ENCODE measurements around the gene PDE7B. TPM values are rescaled to one million over a fixed set of nuclear protein-coding genes. Genes with fewer than 3 reads are reported as not detected.

Gene PDE7B
- total and polyA plus RNA-seq, 4 donors, result 0.75 to 5.2 (median 1.3) TPM

GRCh38 chr6:136038531-136038930, 187.0 kb downstream of the PDE7B start:
- no peaks in the 10 kb centered on the region for H3K36me3 ChIP-seq (ENCODE audit: control insufficient read depth in 4 of 4, insufficient read depth in 3 of 4, low read depth in 1 of 4, low read length in 3 of 4)
- H3K27me3 ChIP-seq (ENCODE audit: control insufficient read depth in 4 of 4, insufficient read depth in 4 of 4, low read length in 3 of 4), result no peaks in the 10 kb centered on the region
- H3K4me1 ChIP-seq (ENCODE audit: control insufficient read depth in 4 of 4, insufficient read depth in 4 of 4, low read length in 3 of 4), result no peaks in the 10 kb centered on the region
- H3K9ac ChIP-seq (ENCODE audit: low read depth in 1 of 2, low read length in 2 of 2), result no peak overlapping the region
- H3K27ac ChIP-seq (ENCODE audit: low read depth in 1 of 2, low read length in 2 of 2), result peak overlapping the region; percentile 52 to 75
- H3K9me3 ChIP-seq (ENCODE audit: control insufficient read depth in 4 of 4, low read length in 3 of 4), result no peaks in the 10 kb centered on the region
- H3K4me3 ChIP-seq (ENCODE audit: low read depth in 1 of 3, low read length in 3 of 3), result peak overlapping the region in 2 of 3 donors; percentile 6 to 21
- no peak for DNase-seq (ENCODE audit: low spot score)
- TF ChIP-seq, protein P1, sequence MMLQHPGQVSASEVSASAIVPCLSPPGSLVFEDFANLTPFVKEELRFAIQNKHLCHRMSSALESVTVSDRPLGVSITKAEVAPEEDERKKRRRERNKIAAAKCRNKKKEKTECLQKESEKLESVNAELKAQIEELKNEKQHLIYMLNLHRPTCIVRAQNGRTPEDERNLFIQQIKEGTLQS (IDR thresholded peaks at IDR 0.05), result no peak
- no peak for TF ChIP-seq YY1 (IDR thresholded peaks at IDR 0.05)

DNA sequence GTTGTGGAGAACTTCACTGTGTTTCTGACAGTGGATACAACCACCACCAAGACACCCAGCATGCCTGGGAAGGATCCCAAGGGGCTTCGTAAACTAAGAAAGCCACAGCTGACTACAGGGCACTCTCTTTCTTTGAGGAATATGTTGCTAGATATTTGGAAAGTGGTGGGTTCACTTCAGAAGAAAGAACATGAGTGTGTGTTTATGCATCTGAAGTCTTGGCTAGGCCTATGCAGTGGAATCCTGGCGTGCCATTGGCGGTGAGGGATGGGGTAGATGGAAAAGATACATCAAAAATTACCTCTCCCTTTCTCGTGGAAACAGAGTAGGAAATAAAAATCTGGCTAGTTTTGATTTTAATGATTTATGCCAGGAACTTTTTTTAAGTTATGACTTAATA, 187.7 kb downstream of the PDE7B start:
- H3K9me3 ChIP-seq (ENCODE audit: control insufficient read depth in 4 of 4, low read length in 3 of 4), result no peaks in the 10 kb centered on the region
- no peak overlapping the region for H3K9ac ChIP-seq (ENCODE audit: low read depth in 1 of 2, low read length in 2 of 2)
- no peaks in the 10 kb centered on the region for H3K4me1 ChIP-seq (ENCODE audit: control insufficient read depth in 4 of 4, insufficient read depth in 4 of 4, low read length in 3 of 4)
- H3K27ac ChIP-seq (ENCODE audit: low read depth in 1 of 2, low read length in 2 of 2), result peak overlapping the region in 1 of 2 donors; percentile 75
- H3K27me3 ChIP-seq (ENCODE audit: control insufficient read depth in 4 of 4, insufficient read depth in 4 of 4, low read length in 3 of 4), result no peaks in the 10 kb centered on the region
- H3K4me3 ChIP-seq (ENCODE audit: low read depth in 1 of 3, low read length in 3 of 3), result peak overlapping the region in 2 of 3 donors; percentile 15 to 21
- no peak for DNase-seq (ENCODE audit: low spot score)
- WGBS, result 77% methylated on average over 4 of the region's 4 CpGs
- no peak for TF ChIP-seq HNF4G (IDR thresholded peaks at IDR 0.05)
- TF ChIP-seq TAF1 (conservative IDR thresholded peaks at IDR 0.05), result no peak
- TF ChIP-seq GABPA (IDR thresholded peaks at IDR 0.05 in 1 of 2, conservative IDR thresholded peaks at IDR 0.05 in 1 of 2), result no peak
- TF ChIP-seq YY1 (IDR thresholded peaks at IDR 0.05), result no peak
- TF ChIP-seq, protein P2, sequence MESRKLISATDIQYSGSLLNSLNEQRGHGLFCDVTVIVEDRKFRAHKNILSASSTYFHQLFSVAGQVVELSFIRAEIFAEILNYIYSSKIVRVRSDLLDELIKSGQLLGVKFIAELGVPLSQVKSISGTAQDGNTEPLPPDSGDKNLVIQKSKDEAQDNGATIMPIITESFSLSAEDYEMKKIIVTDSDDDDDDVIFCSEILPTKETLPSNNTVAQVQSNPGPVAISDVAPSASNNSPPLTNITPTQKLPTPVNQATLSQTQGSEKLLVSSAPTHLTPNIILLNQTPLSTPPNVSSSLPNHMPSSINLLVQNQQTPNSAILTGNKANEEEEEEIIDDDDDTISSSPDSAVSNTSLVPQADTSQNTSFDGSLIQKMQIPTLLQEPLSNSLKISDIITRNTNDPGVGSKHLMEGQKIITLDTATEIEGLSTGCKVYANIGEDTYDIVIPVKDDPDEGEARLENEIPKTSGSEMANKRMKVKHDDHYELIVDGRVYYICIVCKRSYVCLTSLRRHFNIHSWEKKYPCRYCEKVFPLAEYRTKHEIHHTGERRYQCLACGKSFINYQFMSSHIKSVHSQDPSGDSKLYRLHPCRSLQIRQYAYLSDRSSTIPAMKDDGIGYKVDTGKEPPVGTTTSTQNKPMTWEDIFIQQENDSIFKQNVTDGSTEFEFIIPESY (IDR thresholded peaks at IDR 0.05), result no peak
- TF ChIP-seq NR2F2 (IDR thresholded peaks at IDR 0.05), result no peak
- TF ChIP-seq FOXA2 (IDR thresholded peaks at IDR 0.05), result no peak
- no peak for TF ChIP-seq MAX (IDR thresholded peaks at IDR 0.05)
- no peak for TF ChIP-seq JUND (IDR thresholded peaks at IDR 0.05)
- no peaks in the 10 kb centered on the region for H3K36me3 ChIP-seq (ENCODE audit: control insufficient read depth in 4 of 4, insufficient read depth in 3 of 4, low read depth in 1 of 4, low read length in 3 of 4)

DNA sequence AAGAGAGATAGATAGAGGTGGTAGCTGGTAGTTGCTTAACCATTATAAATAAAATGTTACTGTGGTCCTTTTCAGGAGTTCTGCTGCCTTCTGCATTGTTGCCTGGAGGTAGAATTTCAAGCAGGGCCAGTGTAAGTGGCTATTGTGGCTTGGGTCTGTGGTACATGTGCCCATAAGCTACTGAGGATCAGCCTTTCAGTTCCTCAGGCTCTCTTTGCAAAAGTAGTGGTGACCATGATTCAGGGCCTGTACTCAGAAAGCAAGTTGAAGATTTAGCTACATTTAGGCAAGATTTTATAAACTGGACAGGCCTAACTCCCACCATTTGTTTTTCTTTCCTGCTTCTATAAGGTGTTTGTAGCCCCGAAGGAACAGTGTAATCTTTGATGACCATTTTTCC, 199.0 kb downstream of the PDE7B start:
- Histone ChIP-seq H3K4me3 (ENCODE audit: low read depth in 1 of 3, low read length in 3 of 3) (no peak overlapping the region), H3K9ac (ENCODE audit: low read depth in 1 of 2, low read length in 2 of 2) (no peak overlapping the region), H3K9me3 (ENCODE audit: control insufficient read depth in 4 of 4, low read length in 3 of 4) (no peaks in the 10 kb centered on the region), H3K4me1 (ENCODE audit: control insufficient read depth in 4 of 4, insufficient read depth in 4 of 4, low read length in 3 of 4) (no peaks in the 10 kb centered on the region), H3K27me3 (ENCODE audit: control insufficient read depth in 4 of 4, insufficient read depth in 4 of 4, low read length in 3 of 4) (no peaks in the 10 kb centered on the region), H3K36me3 (ENCODE audit: control insufficient read depth in 4 of 4, insufficient read depth in 3 of 4, low read depth in 1 of 4, low read length in 3 of 4) (no peaks in the 10 kb centered on the region), H3K27ac (ENCODE audit: low read depth in 1 of 2, low read length in 2 of 2) (peak overlapping the region in 1 of 2 donors; percentile 15)
- TF ChIP-seq RXRA (IDR thresholded peaks at IDR 0.05) (no peak), FOXA1 (IDR thresholded peaks at IDR 0.05) (no peak), HNF4G (IDR thresholded peaks at IDR 0.05) (no peak), NR2F2 (IDR thresholded peaks at IDR 0.05) (no peak), EGR1 (IDR thresholded peaks at IDR 0.05; ENCODE audit: low read depth in 2 of 2) (no peak), MAX (IDR thresholded peaks at IDR 0.05) (no peak), JUND (IDR thresholded peaks at IDR 0.05) (no peak)
- WGBS, result 64% methylated on average over 1 of the region's 1 CpG
- DNase-seq (ENCODE audit: low spot score), result no peak
